ENCODE results near the gene MFNG.

Gene MFNG

DNA sequence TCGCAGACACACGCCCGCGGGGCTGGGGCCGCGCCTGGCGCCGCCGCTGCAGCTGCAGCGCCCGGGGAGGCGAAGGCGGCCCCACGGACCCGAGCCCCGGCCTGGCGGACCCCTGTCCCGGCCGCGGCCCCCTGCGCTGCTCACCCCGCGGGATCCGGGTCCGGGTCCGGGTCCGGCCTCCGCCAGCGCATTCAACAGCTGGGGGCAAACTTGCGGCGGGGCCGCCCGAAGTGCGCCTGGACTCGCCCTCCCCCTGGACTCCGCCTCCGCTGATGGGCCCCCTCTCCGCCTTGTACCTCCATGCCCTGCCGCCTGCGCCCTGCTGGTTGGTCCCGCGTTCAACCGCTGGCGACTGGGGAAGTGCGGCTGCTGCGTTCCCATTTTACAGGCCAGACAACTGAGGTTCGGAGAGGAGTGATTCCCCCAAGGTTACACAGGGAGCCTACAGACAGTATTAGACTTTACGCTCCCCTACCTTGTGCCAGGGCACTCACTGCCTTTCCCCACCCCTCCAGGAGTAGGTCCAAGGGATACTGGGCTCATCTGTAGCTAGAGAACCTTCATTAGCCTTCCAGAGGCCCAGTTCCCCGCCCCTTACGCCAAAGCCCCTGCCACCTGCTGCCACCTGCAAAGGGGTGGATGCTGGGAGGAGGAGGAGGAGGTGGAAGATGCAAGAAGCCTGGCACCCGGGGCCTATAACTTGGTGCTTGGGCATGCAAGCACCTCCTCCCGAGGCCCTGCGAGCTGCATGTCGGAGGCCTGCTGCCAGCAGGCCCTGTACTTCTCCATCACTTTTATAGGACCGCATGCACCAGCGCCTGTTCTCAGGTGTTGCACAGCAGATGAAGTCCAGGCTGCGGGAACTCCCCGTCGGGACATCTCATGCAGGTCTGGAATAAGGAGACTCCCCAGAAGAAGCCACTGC is 58.2 kb downstream of the MFNG start:
- in situ Hi-C loops (cut with HindIII; ENCODE audit: low sequenced_read_pairs): no loop called here

DNA sequence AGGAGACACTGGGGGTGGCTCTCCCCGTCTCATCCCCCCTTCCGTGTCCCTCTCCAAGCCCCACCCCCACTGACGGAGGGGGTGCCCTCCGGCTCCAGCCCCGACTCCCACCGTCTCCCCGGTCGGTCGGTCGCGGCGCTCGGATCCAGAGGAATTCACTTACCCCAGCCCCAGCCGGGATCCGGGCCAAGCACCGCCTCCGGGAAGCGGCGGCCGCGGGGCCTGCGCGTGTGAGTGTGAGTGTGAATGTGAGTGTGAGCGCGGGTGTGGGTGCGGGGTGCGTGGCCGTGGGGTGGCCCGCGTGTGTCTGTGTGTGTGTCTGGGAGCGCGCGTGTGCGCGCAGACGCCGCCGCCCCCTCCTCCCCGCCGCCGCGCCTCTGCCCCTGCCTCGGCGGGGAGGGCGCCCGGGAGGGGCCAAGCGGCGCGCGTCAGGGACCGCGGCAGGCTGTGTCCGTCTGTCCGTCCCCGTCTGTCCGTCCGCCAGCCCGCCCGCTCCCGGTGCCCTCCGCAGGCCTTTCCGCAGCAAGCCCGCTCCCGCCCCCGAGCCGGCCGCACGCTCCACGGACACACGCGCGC is 59.0 kb downstream of the MFNG start, which contains the start of gene ELFN2:
ELFN2 (minus strand) TSS at position 345 of the 576 bp plus-strand sequence. CDS start 51,945 bp downstream, outside the sequence.
- in situ Hi-C loops (cut with HindIII; ENCODE audit: low sequenced_read_pairs): no loop called here

DNA sequence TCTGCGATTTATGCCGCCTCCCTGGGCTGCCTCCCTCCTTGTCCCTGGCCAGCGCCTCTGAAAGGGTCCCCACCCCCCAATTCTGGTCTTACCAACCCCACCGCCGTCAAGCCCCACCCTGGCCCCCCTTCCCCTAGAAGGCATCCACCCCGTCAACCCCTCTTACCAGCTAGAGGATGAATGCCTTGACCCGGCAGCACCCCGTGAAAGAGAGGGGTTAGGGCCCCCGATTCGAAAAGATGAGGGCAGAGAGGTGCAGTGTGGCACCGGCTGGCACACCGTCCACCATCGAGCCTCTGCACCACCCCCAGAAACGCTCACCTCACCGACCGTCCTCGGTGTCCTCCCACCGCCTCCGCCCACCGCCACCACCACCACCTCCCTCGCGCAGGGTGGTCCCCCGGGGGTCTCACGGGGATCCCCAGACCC is 59.5 kb downstream of the MFNG start:
- in situ Hi-C loops (cut with HindIII; ENCODE audit: low sequenced_read_pairs): no loop called here

DNA sequence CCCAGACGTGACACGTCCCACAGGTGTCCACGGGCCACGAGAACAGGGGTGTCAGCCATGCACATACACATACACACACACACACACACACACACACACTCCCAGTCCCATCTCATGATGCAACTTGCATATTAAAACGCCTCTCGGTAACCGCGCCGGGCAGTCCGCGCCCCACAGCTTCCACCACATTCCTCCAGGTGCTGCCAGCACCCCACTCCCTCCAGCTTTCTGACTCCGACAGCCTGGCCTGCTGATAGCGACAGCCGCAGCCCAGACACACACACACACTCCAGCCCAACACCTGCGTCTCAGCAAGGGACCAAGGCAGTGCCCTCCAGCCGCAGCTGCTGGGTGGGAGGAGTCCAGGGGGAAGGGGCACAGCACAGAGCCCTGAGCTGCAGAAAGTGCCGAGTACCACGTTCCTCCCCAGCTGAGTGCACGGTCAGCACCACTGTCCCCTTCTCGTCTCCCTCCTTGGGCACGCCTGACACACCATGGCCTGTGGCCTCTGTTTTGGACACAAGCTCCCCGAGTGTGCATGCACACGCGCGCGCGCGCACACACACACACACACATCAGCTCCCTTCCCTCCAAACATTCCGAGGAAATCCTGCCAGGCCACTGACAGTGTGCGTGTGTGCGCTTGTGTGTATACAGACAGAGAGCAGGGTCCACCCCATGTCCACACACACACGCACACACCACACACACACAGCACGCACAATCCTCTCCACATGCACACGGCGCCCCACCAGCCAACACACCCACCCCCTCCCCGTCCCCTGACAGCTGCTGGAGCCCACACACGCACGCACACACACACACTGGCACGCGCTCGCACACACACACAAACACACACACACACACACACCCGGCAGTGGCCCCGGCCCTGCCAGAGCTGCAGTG is 60.1 kb downstream of the MFNG start:
- in situ Hi-C loops (cut with HindIII; ENCODE audit: low sequenced_read_pairs): no loop called here

DNA sequence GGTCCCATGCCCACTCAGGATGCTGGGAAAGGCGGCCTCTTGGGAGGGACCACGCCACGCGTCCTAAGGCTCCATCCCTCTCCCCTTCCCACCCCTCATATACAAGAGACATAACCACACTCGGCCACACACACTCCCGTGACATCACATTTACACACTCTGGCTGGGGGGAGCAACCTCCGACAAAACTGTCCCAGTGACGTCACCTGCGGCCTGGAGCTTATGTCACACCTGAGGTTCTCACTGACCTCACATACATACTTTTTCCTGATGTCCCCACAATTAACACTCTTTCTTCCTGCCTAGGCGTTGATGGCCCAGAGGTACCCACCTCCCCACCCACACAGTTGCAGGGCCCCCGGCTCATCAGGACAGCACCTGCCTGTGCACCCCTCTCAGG is 60.8 kb downstream of the MFNG start:
- in situ Hi-C loops (cut with HindIII; ENCODE audit: low sequenced_read_pairs): no loop called here

DNA sequence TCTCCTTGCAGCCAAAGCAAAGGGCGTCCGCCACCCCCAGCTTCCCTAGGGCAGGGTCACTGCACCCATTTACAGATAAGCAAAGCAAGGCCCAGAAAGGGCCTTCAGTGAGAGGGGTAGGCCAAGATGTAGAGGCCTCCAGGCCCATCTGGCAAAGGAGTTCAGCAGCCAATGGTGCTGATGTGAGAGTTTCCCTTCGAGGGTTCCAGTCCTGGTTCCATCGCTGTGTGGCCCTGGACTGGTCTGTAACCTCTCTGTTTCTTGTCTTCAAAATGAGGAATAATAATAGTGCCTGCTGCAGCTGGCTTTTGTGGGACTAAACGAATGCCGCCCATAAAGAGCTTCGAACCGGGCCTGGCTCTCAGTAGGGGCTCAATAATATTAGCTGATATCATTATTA is 62.9 kb downstream of the MFNG start:
- in situ Hi-C loops (cut with HindIII; ENCODE audit: low sequenced_read_pairs): no loop called here

DNA sequence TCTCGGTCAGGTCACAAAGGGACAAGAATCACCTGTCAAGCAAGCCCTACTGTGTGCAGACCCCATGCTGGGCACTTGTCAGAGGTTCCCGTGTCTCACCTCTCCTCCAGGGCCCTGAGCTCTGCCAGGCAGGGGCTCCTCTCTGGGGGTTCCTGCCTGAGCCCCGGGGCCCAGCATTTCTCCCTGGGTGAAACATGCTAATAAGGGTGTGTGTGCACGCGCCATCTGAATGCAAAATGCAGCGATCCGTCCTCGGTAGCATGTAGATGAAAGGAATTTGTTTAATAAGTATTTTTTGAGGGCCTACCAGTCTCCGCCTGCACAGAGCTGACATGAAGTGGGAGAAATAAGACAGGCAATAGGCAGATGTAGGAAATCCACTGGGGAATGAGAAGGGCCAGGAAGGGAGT is 64.7 kb downstream of the MFNG start:
- in situ Hi-C loops (cut with HindIII; ENCODE audit: low sequenced_read_pairs): no loop called here

DNA sequence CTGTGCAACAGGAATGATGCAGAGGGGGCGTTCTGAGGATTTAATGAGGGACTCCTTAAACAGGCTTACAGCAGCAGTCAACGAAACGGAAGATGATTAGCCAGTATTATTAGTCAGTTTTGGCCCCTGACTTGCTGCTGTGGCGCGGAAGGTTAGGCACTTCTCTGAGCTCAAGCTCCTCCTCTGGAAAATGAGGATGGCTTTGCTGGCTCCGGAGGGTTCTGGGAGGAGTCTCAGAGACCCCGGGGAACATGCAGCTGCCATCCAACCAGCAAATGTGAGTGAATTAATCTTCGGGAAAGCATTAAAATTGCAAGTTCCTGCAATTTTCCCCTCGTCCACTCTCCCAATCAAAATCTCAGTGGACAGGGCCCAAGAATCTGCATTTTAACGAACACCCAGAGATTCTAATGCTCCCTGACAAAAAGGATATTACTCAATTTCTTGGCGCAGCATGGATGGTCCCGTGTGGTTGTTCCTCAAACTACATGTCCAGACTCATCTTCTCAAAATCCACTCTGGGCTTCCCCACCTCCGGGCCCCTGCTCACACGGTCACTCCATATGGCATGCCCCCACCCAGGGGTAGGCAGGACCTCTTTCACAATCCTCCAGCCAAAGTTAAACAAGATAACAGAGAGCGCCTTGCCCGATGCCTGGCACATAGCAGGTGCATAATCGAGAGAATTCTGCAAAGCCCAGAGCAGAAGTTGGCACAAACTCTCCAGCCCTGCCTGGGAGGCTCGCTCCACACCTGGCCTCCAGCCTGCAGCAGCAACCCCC is 65.3 kb downstream of the MFNG start:
- in situ Hi-C loops (cut with HindIII; ENCODE audit: low sequenced_read_pairs): no loop called here

DNA sequence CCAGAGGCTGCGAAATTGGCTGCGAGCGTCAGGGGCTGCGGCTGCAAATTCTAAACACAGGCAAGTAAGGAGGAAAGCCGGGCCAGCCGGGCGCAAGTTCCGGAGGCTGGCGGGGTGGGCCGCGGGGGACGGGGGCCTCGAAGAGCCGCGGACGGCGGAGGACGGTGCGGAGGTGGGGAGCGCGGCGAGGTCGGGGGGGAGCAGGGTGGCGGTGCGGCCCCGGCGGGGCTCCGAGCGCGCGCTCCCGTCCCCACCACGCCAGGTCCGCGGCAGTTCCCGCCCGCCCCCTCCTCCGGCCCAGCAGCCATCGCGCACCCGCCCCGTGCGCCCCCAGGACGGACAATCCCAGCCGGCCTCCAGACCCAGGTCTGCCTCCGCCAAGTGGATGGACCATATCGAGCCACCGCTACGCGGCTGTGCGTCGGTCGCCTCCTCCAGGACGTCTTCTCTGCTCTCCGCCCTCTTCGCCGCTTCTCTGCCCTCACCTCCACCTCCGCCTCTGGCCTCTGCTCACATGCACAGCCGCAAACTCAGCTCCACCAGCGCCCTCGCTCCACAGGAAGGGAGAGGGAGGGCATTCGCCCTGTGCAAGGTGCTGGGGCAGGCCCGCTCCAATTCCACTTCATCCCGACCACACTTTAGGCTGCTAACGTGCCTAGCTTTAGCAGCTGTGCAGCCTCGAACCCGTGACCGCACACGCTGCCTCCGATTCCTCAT is 66.1 kb downstream of the MFNG start:
- in situ Hi-C loops (cut with HindIII; ENCODE audit: low sequenced_read_pairs): no loop called here

DNA sequence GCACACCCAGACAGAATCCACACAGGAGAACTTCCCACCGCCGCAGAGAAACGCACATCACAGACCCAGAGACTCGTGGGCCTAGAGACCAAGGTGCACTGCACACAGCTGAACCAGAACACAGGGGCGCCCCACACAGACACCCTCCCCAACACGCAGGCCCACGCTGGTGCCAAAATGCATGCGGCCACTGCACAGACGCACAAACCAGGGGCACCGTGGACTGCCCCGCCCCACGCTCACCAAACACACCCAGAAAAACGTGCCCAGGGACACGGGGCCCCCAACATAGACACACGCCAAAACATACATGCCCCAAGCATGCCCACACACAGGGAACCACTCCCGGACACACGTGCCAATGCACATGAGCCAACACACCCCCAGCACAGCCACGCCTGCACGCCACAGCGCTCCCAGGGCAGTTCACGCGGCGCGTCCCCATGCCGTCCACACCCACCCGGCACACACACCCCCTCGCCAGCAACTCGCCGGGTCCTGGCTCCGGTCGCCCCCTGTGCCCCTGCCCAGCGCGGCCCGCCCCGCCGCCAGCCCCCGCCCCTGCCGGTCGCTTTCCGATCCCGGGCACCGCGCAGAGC is 66.7 kb downstream of the MFNG start:
- in situ Hi-C loops (cut with HindIII; ENCODE audit: low sequenced_read_pairs): no loop called here

Measured in DLD1 (cell line).